ENCODE data around the gene IRF4.
"Not testable (repeated sequence)": the region's sequence is repeated elsewhere in the genome, so short reads cannot be mapped to it uniquely, and the experiment has no call there.

DNA sequence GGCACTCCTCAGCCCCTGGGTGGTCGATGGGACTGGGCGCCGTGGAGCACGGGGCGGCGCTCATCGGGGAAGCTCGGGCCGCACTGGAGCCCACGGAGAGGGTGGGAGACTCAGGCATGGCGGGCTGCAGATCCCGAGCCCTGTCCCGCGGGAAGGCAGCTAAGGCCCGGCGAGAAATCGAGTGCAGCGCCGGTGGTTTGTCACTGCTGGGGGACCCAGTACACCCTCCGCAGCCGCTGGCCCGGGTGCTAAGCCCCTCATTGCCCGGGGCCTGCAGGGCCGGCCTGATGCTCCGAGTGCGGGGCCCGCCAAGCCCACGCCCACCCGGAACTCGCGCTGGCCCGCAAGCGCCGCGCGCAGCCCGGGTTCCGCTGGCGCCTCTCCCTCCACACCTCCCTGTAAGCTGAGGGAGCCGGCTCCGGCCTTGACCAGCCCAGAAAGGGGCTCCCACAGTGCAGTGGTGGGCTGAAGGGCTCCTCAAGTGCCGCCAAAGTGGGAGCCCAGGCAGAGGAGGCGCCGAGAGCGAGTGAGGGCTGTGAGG lies 34.7 kb downstream of the IRF4 start:
- TF ChIP-seq, protein P1, sequence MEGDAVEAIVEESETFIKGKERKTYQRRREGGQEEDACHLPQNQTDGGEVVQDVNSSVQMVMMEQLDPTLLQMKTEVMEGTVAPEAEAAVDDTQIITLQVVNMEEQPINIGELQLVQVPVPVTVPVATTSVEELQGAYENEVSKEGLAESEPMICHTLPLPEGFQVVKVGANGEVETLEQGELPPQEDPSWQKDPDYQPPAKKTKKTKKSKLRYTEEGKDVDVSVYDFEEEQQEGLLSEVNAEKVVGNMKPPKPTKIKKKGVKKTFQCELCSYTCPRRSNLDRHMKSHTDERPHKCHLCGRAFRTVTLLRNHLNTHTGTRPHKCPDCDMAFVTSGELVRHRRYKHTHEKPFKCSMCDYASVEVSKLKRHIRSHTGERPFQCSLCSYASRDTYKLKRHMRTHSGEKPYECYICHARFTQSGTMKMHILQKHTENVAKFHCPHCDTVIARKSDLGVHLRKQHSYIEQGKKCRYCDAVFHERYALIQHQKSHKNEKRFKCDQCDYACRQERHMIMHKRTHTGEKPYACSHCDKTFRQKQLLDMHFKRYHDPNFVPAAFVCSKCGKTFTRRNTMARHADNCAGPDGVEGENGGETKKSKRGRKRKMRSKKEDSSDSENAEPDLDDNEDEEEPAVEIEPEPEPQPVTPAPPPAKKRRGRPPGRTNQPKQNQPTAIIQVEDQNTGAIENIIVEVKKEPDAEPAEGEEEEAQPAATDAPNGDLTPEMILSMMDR (conservative IDR thresholded peaks at IDR 0.05; ENCODE audit: low read depth, low read length), result not testable (repeated sequence)
- TF ChIP-seq EZH2 (IDR thresholded peaks at IDR 0.05; ENCODE audit: borderline replicate concordance, low read depth, low read length, poor library complexity, severe bottlenecking), result not testable (repeated sequence)

Data from A673 (cell line).